Measurements from ENCODE around the gene DYNC1H1. TPM values are rescaled to one million over a fixed set of nuclear protein-coding genes. Genes with fewer than 3 reads are reported as not detected.
A peak's percentile ranks its signal among the peaks of the same experiment; 100 is the strongest.
"Not testable (repeated sequence)": the region's sequence is repeated elsewhere in the genome, so short reads cannot be mapped to it uniquely, and the experiment has no call there.

Gene DYNC1H1
- total RNA-seq, 1 experiment from 2014 or later: 279 TPM

DNA sequence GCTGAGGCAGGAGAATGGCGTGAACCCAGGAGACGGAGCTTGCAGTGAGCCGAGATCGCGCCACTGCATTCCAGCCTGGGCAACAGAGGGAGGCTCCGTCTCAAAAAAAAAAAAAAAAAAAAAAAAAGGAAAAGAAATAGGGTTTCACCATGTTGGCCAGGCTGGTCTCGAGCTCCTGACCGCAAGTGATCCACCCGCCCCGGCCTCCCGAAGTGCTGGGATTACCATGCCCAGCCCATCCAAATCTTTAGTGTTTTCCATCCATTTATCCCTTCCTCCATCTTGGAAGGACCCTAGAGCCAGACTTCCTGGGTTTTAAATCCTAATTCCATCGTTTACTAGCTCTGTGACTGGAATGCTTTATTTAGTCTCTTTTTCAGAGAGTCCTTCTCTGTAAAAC, 20.5 kb downstream of the DYNC1H1 start:
- H3K27ac ChIP-seq; H3K9me3 ChIP-seq (replicated peaks); H3K27me3 ChIP-seq; H3K4me1 ChIP-seq; DNase-seq; H3K4me3 ChIP-seq: not testable (repeated sequence)
- H3K36me3 ChIP-seq: peaks cover 85% of the 10 kb centered on the region

DNA sequence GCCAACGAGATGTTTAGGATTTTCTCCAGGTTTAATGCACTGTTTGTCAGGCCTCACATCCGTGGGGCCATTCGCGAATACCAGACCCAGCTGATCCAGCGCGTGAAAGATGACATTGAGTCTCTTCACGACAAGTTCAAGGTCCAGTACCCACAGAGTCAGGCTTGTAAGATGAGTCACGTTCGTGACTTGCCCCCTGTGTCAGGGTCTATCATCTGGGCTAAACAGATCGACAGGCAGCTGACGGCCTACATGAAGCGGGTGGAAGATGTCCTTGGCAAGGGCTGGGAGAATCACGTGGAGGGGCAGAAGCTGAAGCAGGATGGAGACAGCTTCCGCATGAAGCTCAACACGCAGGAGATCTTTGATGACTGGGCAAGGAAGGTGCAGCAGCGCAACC, 21.6 kb downstream of the DYNC1H1 start:
- no peak for DNase-seq
- H3K4me1 ChIP-seq: no peaks in the 10 kb centered on the region
- H3K27ac ChIP-seq: no peak overlapping the region
- peaks cover 82% of the 10 kb centered on the region for H3K36me3 ChIP-seq
- no peak overlapping the region for H3K4me3 ChIP-seq
- no peaks in the 10 kb centered on the region for H3K27me3 ChIP-seq
- no peaks in the 10 kb centered on the region for H3K9me3 ChIP-seq (replicated peaks)

DNA sequence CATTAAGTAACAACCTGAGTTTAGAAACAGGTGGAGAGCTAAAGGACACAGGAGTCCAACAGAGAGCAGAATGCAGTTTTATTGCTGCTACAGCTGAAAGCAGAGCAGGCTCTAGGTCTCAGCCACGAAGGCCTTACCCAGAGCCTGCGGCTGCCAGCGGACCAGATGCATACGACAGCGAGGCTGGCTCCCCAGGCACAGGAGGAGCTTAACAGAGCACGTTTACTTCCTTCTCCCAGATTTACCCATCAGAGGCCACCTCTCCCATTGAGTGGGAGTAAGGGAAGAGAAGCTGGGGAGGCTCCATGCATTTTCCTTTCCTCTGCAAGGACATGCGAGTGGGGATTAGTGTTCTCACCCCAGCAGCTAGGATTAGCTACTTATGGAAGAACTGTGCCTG, 22.6 kb downstream of the DYNC1H1 start:
- no peaks in the 10 kb centered on the region for H3K9me3 ChIP-seq (replicated peaks)
- no peaks in the 10 kb centered on the region for H3K4me1 ChIP-seq
- H3K27me3 ChIP-seq: no peaks in the 10 kb centered on the region
- H3K4me3 ChIP-seq: no peak overlapping the region
- H3K36me3 ChIP-seq: peaks cover 80% of the 10 kb centered on the region
- no peak for DNase-seq
- H3K27ac ChIP-seq: no peak overlapping the region

DNA sequence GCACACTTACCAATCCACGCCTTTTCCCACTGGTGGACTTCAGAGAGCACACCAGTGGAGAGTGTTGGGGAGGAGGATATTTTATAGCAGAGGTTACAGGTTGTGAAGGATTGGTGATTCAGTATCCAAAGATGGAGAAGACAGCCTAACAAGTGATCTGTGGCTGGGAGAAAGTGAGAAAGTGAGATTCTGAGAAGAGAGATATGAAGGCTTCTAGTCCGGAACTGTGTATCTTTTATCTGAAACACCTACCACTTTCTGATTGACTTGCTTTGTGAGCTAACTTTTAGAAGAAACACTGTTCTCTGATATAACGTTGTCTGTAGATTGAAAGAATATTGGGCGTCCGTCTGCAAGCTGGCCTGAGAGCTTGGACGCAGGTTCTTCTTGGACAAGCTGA, 24.0 kb downstream of the DYNC1H1 start:
- H3K27me3 ChIP-seq: no peaks in the 10 kb centered on the region
- no peak for DNase-seq
- H3K4me3 ChIP-seq: no peak overlapping the region
- no peaks in the 10 kb centered on the region for H3K9me3 ChIP-seq (replicated peaks)
- no peaks in the 10 kb centered on the region for H3K4me1 ChIP-seq
- peaks cover 84% of the 10 kb centered on the region for H3K36me3 ChIP-seq
- no peak overlapping the region for H3K27ac ChIP-seq

DNA sequence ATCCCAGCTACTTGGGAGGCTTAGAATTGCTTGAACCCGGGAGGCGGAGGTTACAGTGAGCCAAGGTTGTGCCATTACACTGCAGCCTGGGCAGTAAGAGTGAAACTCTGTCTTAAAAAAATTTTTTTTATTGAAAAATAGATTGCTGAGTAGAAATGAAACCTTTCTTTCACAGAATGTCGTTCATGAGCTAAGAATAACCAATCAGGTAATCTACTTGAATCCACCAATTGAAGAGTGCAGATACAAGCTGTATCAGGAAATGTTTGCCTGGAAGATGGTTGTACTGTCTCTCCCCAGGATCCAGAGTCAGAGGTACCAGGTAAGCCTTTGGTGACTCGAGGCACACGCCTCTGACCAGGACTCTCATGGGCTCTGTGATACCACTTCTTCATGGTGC, 27.0 kb downstream of the DYNC1H1 start:
- Histone ChIP-seq H3K36me3 (peaks cover 90% of the 10 kb centered on the region), H3K4me3 (no peak overlapping the region), H3K27ac (no peak overlapping the region), H3K4me1 (no peaks in the 10 kb centered on the region), H3K9me3 (replicated peaks) (no peaks in the 10 kb centered on the region), H3K27me3 (no peaks in the 10 kb centered on the region)
- no peak for DNase-seq

DNA sequence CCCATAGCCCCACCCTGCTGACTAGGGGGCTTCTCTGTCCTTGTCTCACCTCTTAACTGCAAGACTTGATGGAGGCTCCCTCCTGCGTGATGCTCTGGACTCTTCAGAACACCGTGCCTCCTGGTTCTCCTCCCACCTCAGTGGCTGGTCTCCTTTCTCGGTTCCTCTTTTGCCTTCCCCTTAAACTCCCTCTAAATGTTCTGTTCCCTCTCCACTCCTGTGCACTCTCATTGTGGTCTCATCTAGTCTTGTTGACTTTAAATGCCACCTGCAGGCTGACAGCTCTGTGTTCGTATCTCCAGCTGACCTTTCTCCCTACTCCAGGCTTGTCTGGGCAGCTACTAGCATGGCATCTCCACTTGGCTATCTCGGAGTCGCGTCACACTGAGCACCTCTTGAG, 28.3 kb downstream of the DYNC1H1 start:
- DNase-seq: no peak
- H3K4me1 ChIP-seq: no peaks in the 10 kb centered on the region
- H3K36me3 ChIP-seq: peaks cover 89% of the 10 kb centered on the region
- no peaks in the 10 kb centered on the region for H3K9me3 ChIP-seq (replicated peaks)
- H3K27me3 ChIP-seq: no peaks in the 10 kb centered on the region
- H3K4me3 ChIP-seq: no peak overlapping the region
- no peak overlapping the region for H3K27ac ChIP-seq

DNA sequence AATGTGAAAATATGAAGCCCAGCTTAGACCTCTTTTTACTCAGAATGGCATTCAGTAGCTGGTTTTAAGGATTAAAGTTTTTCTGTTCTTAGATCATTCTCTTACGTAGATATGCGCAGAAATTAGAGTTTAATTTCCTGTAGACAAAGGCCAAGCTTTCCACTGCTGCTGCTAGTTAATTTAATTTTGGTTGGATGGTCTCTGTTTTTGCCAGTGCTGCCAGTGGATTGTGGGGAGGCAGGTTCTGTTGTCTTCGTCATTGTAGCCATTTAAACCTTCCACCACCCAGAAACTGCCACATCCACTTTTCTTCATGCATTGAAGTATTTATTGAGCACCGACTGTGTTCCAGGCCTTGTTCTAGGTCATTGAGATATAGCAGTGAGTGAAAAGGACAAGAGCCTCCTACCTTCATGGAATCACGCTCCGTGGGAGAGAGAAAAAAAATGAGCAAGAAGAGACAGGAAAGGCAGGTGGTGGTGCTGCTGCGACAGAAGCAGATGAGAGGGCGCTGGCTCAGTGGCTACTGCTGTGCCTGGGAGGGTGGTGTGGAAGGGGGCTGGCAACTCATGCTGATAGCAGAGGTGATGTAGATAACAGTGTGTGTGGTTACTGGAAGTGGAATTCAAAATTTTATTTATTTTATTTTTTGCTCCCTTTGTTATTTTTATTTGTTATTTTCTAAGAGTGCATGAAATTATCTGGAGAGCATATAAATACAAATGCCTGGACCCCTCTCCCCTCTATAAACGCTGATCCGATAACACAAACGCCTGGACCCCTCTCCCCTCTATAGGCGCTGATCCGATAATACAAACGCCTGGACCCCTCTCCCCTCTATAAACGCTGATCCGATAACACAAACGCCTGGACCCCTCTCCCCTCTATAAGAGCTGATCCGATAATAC, 33.3 kb downstream of the DYNC1H1 start:
- H3K4me1 ChIP-seq: no peaks in the 10 kb centered on the region
- no peak for DNase-seq
- no peaks in the 10 kb centered on the region for H3K9me3 ChIP-seq (replicated peaks)
- H3K4me3 ChIP-seq: no peak overlapping the region
- H3K27me3 ChIP-seq: no peaks in the 10 kb centered on the region
- H3K36me3 ChIP-seq: peaks cover 90% of the 10 kb centered on the region
- no peak overlapping the region for H3K27ac ChIP-seq

DNA sequence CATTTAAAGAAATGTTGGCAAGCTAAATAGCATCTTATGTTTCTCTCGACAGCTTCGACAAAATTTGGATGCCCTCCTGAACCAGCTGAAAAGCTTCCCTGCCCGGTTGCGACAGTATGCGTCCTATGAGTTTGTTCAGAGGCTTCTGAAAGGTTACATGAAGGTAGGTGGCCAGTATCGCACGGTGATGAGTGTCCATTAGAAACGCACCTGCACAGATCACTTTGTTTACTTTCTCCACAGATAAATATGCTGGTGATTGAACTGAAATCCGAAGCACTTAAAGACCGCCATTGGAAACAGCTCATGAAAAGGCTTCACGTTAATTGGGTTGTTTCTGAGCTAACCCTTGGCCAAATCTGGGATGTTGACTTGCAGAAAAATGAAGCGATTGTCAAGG, 36.5 kb downstream of the DYNC1H1 start:
- Histone ChIP-seq H3K36me3 (peaks cover 91% of the 10 kb centered on the region), H3K27ac (no peak overlapping the region), H3K4me3 (no peak overlapping the region), H3K4me1 (no peaks in the 10 kb centered on the region), H3K27me3 (no peaks in the 10 kb centered on the region), H3K9me3 (replicated peaks) (no peaks in the 10 kb centered on the region)
- no peak for DNase-seq

DNA sequence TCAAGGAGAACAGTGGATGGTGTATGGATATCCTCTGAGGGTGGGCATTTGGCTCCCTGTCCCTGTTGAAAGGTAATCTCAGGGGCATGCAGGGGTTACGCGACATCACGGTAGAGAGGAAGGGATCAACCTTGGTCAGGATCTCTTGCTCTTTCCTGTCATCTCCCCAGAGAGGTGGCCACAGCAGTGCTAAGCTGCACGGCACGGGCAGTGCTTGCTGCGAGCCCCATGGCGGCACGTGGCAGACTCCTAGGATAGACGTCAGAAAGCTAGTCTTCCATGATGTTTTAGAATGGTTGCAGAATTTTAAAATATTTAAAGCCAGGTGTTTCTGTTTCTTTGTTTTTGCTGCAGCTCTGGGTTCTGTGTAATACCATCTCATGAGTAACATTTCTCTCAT, 41.0 kb downstream of the DYNC1H1 start:
- Histone ChIP-seq H3K4me3 (no peak overlapping the region), H3K4me1 (peaks cover 6% of the 10 kb centered on the region), H3K27ac (no peak overlapping the region), H3K9me3 (replicated peaks) (no peaks in the 10 kb centered on the region), H3K36me3 (peaks cover 92% of the 10 kb centered on the region), H3K27me3 (no peaks in the 10 kb centered on the region)
- no peak for DNase-seq

DNA sequence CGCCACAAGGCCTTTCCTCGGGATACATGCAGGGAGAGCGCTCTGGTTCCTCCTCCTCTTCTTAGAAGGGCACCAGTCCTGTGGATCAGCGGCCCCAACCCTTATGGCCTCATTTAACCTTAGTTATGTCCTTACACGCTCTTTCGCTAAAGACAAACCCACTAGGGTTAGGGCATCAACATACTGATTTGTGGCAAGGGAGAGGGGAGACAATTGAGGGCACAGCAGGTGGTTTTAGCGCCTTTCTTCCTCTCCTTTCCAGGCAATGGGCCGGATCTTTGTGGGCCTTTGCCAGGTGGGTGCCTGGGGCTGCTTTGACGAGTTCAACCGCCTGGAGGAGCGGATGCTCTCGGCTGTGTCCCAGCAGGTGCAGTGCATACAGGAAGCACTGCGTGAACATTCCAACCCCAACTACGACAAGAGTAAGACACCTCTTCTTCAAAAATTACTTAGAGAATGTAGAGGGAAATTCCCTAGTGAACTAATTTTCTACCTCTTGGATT, 43.6 kb downstream of the DYNC1H1 start:
- no peak overlapping the region for H3K4me3 ChIP-seq
- H3K27me3 ChIP-seq: no peaks in the 10 kb centered on the region
- no peaks in the 10 kb centered on the region for H3K9me3 ChIP-seq (replicated peaks)
- H3K36me3 ChIP-seq: peaks cover 94% of the 10 kb centered on the region
- H3K27ac ChIP-seq: no peak overlapping the region
- peaks cover 6% of the 10 kb centered on the region for H3K4me1 ChIP-seq
- DNase-seq: no peak

DNA sequence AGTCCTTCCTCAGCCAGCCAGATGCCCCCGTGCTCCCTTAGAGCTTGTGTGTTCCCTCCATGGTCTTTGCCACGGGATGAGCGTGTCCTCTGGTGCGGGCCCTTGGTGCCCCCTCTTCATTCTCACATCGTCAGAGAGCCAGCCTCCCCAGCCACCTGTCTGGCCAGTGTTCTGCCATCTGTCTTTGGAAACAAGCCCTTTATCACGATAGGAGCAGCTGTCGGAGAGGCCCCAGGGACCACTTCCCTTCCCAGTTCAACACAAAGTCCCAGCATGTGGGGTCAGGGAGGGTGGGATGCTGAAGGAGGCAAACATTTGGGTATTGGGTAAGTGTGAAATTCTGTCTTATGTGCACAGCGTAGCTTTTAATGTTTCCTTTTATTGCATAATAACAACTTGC, 44.5 kb downstream of the DYNC1H1 start:
- peaks cover 6% of the 10 kb centered on the region for H3K4me1 ChIP-seq
- peak; percentile 54 to 64 for DNase-seq
- H3K4me3 ChIP-seq: no peak overlapping the region
- no peak overlapping the region for H3K27ac ChIP-seq
- peaks cover 94% of the 10 kb centered on the region for H3K36me3 ChIP-seq
- H3K27me3 ChIP-seq: no peaks in the 10 kb centered on the region
- no peaks in the 10 kb centered on the region for H3K9me3 ChIP-seq (replicated peaks)

DNA sequence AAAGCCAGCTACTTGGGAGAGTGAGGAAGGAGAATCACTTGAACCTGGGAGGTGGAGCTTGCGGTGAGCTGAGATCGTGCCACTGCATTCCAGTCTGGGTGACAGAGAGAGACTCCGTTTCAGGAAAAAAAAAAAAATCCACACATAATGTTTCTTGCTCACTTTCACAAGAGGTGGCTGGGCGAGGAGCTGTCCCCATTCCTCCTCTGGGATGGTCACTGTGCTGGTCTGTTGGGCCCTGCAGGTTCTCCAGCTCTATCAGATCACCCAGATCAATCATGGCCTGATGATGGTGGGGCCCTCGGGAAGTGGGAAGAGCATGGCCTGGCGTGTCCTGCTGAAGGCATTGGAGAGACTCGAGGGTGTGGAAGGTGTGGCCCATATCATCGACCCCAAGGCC, 47.3 kb downstream of the DYNC1H1 start:
- H3K9me3 ChIP-seq (replicated peaks): no peaks in the 10 kb centered on the region
- DNase-seq: no peak
- H3K4me1 ChIP-seq: peaks cover 6% of the 10 kb centered on the region
- H3K27ac ChIP-seq: no peak overlapping the region
- H3K36me3 ChIP-seq: peaks cover 94% of the 10 kb centered on the region
- no peaks in the 10 kb centered on the region for H3K27me3 ChIP-seq
- H3K4me3 ChIP-seq: no peak overlapping the region

DNA sequence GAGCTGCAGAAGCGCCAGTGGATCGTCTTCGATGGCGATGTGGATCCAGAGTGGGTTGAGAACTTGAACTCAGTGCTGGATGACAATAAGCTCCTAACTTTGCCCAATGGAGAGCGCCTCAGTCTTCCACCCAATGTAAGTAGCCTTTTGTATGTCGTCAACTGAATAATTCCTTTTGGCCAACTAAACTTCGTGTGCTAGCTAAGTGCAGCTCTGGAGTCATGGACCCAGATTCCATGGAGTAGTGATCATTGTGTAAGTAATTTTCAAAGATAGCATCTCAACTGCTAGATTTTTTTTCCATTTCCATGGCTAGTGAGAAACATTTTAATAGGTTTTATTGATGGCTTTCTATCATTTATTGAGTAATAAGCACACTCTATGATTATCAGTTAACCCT, 48.0 kb downstream of the DYNC1H1 start:
- H3K27ac ChIP-seq: no peak overlapping the region
- peaks cover 6% of the 10 kb centered on the region for H3K4me1 ChIP-seq
- DNase-seq: no peak

DNA sequence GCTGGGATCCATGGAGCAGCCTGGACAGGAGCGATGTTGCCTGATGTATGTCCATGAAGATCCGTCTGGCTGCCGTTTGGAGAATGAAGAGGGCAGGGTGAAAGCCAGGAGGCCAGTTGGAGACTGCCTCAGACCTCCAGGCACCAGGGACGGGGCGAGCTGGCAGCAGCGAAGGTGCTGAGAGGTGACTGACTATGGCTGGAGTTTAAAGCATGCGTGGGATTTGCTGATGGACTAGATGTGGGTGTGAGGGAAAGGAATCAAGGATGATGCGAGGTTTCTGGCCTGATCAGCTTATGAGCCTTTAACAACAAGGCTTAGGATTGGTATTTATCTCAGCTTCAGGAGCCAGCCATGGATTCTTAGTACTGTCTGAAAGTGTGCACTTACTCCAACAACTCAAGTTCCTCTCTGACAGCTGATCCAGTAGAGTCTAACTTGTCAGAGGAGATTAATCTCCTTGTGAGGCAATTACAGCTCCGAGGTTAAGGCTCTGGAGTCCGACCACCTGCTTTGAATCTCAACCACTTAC, 49.4 kb downstream of the DYNC1H1 start:
- Histone ChIP-seq H3K36me3 (peaks cover 94% of the 10 kb centered on the region), H3K27me3 (no peaks in the 10 kb centered on the region), H3K4me3 (no peak overlapping the region), H3K27ac (no peak overlapping the region), H3K9me3 (replicated peaks) (no peaks in the 10 kb centered on the region), H3K4me1 (peaks cover 1% of the 10 kb centered on the region; the same call in 1 of the 2 replicates)
- DNase-seq: no peak

More for the DNA sequence above, 48.0 kb downstream of the DYNC1H1 start:
- Histone ChIP-seq H3K9me3 (replicated peaks) (no peaks in the 10 kb centered on the region), H3K4me3 (no peak overlapping the region), H3K27me3 (no peaks in the 10 kb centered on the region), H3K36me3 (peaks cover 94% of the 10 kb centered on the region)

DNA sequence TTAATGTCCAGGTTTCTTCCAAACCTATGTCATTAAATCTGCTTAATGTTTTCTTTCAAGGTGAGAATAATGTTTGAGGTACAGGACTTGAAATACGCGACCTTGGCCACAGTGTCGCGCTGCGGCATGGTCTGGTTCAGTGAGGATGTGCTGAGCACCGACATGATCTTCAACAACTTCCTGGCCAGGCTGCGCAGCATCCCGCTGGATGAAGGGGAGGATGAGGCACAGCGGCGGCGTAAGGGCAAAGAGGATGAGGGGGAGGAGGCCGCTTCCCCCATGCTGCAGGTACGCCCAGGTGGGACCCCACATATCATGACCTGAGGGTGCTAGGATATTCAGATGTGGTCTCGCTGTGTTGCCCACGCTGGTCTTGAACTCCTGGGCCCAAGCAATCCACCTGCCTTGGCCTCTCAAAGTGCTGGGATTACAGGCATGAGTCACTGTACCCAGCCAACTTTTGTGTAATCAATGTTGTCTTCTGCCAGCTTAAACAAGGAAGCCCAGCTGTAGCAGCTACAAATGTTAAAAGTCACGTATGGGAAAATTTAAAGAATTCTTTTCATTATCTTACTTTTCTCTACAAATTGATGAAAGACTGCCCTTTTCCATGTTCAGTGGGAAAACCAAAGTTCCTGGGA, 50.8 kb downstream of the DYNC1H1 start:
- no peak for DNase-seq
- H3K4me3 ChIP-seq: no peak overlapping the region
- no peaks in the 10 kb centered on the region for H3K27me3 ChIP-seq
- no peaks in the 10 kb centered on the region for H3K9me3 ChIP-seq (replicated peaks)
- H3K4me1 ChIP-seq: peaks cover 13% of the 10 kb centered on the region
- H3K36me3 ChIP-seq: peaks cover 99% of the 10 kb centered on the region
- no peak overlapping the region for H3K27ac ChIP-seq
